Smooth muscle cell (in vitro differentiated cells): Measurements from ENCODE around the gene EVI2B. TPM values are rescaled to one million over a fixed set of nuclear protein-coding genes. Genes with fewer than 3 reads are reported as not detected.

Source experiments
- DNase-seq: peaks from one replicate; lab custom pipeline; 2025; ENCODE audit not compliant: unreplicated experiment; lab: John Stamatoyannopoulos, UW
- H2AFZ ChIP-seq: fragments of 200-600 bp; sonication (generic); 2 replicates; pipeline ENCODE4 v1.6.0; 2016; ENCODE audit warnings: antibody characterized with exemption, low read depth, mild to moderate bottlenecking
- H3F3A ChIP-seq: fragments of 200-600 bp; sonication (generic); 2 replicates; pipeline ENCODE4 v1.6.0; 2017; ENCODE audit warnings: antibody characterized with exemption, low read depth
- H3K27ac ChIP-seq: fragments of 200-600 bp; sonication (generic); 2 replicates; pipeline ENCODE4 v1.5.1; 2016; ENCODE audit warnings: low read depth, mild to moderate bottlenecking
- H3K27me3 ChIP-seq: fragments of 200-600 bp; sonication (generic); 2 replicates; pipeline ENCODE4 v1.6.1; 2016; ENCODE audit warnings: low read depth, mild to moderate bottlenecking
- H3K36me3 ChIP-seq: fragments of 200-600 bp; sonication (generic); 2 replicates; pipeline ENCODE4 v1.5.1; 2016; ENCODE audit warnings: low read depth
- H3K4me1 ChIP-seq: fragments of 200-600 bp; sonication (generic); 2 replicates; pipeline ENCODE4 v1.5.1; 2016; ENCODE audit warnings: low read depth
- H3K4me2 ChIP-seq: fragments of 200-600 bp; sonication (generic); 2 replicates; pipeline ENCODE4 v1.6.0; 2016; ENCODE audit warnings: mild to moderate bottlenecking
- H3K4me3 ChIP-seq: fragments of 200-600 bp; sonication (generic); 2 replicates; pipeline ENCODE4 v1.5.1; 2016; ENCODE audit warnings: mild to moderate bottlenecking
- H3K79me2 ChIP-seq: fragments of 200-600 bp; sonication (generic); 2 replicates; pipeline ENCODE4 v1.6.0; 2016; ENCODE audit warnings: low read depth, mild to moderate bottlenecking
- H3K9ac ChIP-seq: fragments of 200-600 bp; sonication (generic); 2 replicates; pipeline ENCODE4 v1.6.0; 2016; ENCODE audit warnings: low read depth
- H3K9me3 ChIP-seq: fragments of 200-600 bp; sonication (generic); replicated peaks from 2 replicates; pipeline ENCODE4 v1.5.1; 2016; ENCODE audit warnings: low read depth
- H4K20me1 ChIP-seq: fragments of 200-600 bp; sonication (generic); 2 replicates; pipeline ENCODE4 v1.6.0; 2016; ENCODE audit warnings: low read depth
- CTCF ChIP-seq: fragments of 200-600 bp; sonication (generic); IDR thresholded peaks from 2 replicates; pipeline ENCODE4 v1.5.1; 2017; ENCODE audit warnings: borderline replicate concordance, mild to moderate bottlenecking, antibody characterized with exemption; ENCODE audit not compliant: insufficient read depth, poor library complexity, severe bottlenecking
- WGBS: methylation state at CpG from one replicate; pipeline ENCODE4 v1.1.7; 2016; ENCODE audit warnings: low lambda C conversion rate; 5-methylcytosine and 5-hydroxymethylcytosine counted together
- polyA plus RNA-seq: library from polyadenylated mRNA; unstranded; fragments of >200 nt; fragmentation: Nextera tagmentation; extraction: Ambion mirVana; gene quantifications from 2 replicates; pipeline ENCODE4 v1.2.1, GENCODE V29; 2016
- total RNA-seq: library from RNA; depleted of rRNA; stranded (reverse); fragments of >200 nt; gene quantifications from 2 replicates; pipeline ENCODE4 v1.2.3, GENCODE V29; 2014

EVI2B gene
- total and polyA plus RNA-seq, 2 experiments from 2014 or later, result not detected

GRCh38 chr17:31329221-31329620 lies 15.4 kb upstream of the EVI2B start:
- H3K27me3 ChIP-seq, result no peaks in the 10 kb centered on the region
- H3K79me2 ChIP-seq, result no peaks in the 10 kb centered on the region
- peak overlapping the region; percentile 90 for H3K27ac ChIP-seq
- H3K9ac ChIP-seq, result no peak overlapping the region
- H2AFZ ChIP-seq, result no peak overlapping the region
- no peak overlapping the region for H3K4me3 ChIP-seq
- H3K4me2 ChIP-seq, result peak overlapping the region; percentile 31
- DNase-seq, result no peak
- H4K20me1 ChIP-seq, result peaks cover 7% of the 10 kb centered on the region
- peaks cover 10% of the 10 kb centered on the region for H3F3A ChIP-seq
- no peaks in the 10 kb centered on the region for H3K36me3 ChIP-seq
- TF ChIP-seq CTCF, result no peak
- H3K4me1 ChIP-seq, result no peaks in the 10 kb centered on the region
- H3K9me3 ChIP-seq, result no peaks in the 10 kb centered on the region

- no peak for TF ChIP-seq CTCF
- no peak overlapping the region for H3K4me3 ChIP-seq
- H3K4me1 ChIP-seq, result no peaks in the 10 kb centered on the region
- no peaks in the 10 kb centered on the region for H3K9me3 ChIP-seq
- peaks cover 7% of the 10 kb centered on the region for H4K20me1 ChIP-seq
- H3F3A ChIP-seq, result peaks cover 10% of the 10 kb centered on the region
- H3K27ac ChIP-seq, result peak overlapping the region; percentile 90
- H3K27me3 ChIP-seq, result no peaks in the 10 kb centered on the region
- H3K79me2 ChIP-seq, result no peaks in the 10 kb centered on the region
- DNase-seq, result no peak
- H3K36me3 ChIP-seq, result no peaks in the 10 kb centered on the region
- H3K4me2 ChIP-seq, result peak overlapping the region; percentile 38
- peak overlapping the region; percentile 63 for H3K9ac ChIP-seq
- no peak overlapping the region for H2AFZ ChIP-seq
These were observed 14.3 kb upstream of the EVI2B start for GRCh38 chr17:31328160-31328535.

- Histone ChIP-seq H3K4me2 (peak overlapping the region; percentile 53), H3K9me3 (no peaks in the 10 kb centered on the region), H3K79me2 (peaks cover 2% of the 10 kb centered on the region), H3K27me3 (no peaks in the 10 kb centered on the region), H3K9ac (peak overlapping the region; percentile 63), H3F3A (peaks cover 10% of the 10 kb centered on the region), H4K20me1 (peaks cover 7% of the 10 kb centered on the region), H3K27ac (peak overlapping the region; percentile 90), H3K36me3 (no peaks in the 10 kb centered on the region), H3K4me1 (no peaks in the 10 kb centered on the region), H2AFZ (no peak overlapping the region), H3K4me3 (no peak overlapping the region)
- WGBS, result 80% methylated on average over 12 of the region's 12 CpGs
- no peak for DNase-seq
- TF ChIP-seq CTCF, result no peak
These were observed 13.8 kb upstream of the EVI2B start for GRCh38 chr17:31327534-31328159.

GRCh38 chr17:31323551-31323950 lies 9.7 kb upstream of the EVI2B start:
- H3K4me2 ChIP-seq, result no peak overlapping the region
- H3K9ac ChIP-seq, result no peak overlapping the region
- H4K20me1 ChIP-seq, result peaks cover 12% of the 10 kb centered on the region
- H3K9me3 ChIP-seq, result no peaks in the 10 kb centered on the region
- no peak for TF ChIP-seq CTCF
- H3K36me3 ChIP-seq, result no peaks in the 10 kb centered on the region
- peaks cover 2% of the 10 kb centered on the region for H3K79me2 ChIP-seq
- no peak for DNase-seq
- no peak overlapping the region for H2AFZ ChIP-seq
- H3K4me3 ChIP-seq, result no peak overlapping the region
- no peaks in the 10 kb centered on the region for H3K27me3 ChIP-seq
- no peak overlapping the region for H3K27ac ChIP-seq
- peaks cover 6% of the 10 kb centered on the region for H3F3A ChIP-seq
- H3K4me1 ChIP-seq, result peaks cover 9% of the 10 kb centered on the region
